GM12878 (cell line): ENCODE measurements around the gene TMEM201. TPM values are rescaled to one million over a fixed set of nuclear protein-coding genes. Genes with fewer than 3 reads are reported as not detected.

Source experiments
- ATF3 ChIP-seq: IDR thresholded peaks from 2 replicates; pipeline ENCODE4 v1.6.1; 2011; ENCODE audit warnings: low read depth, mild to moderate bottlenecking, low read length, moderate library complexity, borderline replicate concordance; ENCODE audit errors: extremely low read depth
- BCL11A ChIP-seq: IDR thresholded peaks from 2 replicates; pipeline ENCODE4 v1.6.1; 2011; ENCODE audit warnings: low read depth, low read length
- CEBPB ChIP-seq, 2 experiments: fragments of 150-350 bp in 1 of 2; IDR thresholded peaks; 2 replicates each; pipeline ENCODE4 v1.6.1; 2012 to 2014; ENCODE audit warnings: low read depth in 2 of 2, low read length in 2 of 2, borderline replicate concordance in 1 of 2, inconsistent platforms in 1 of 2
- CHD2 ChIP-seq: IDR thresholded peaks from 2 replicates; pipeline ENCODE4 v1.6.1; 2011; ENCODE audit warnings: low read depth, low read length, improper control_type of control experiment, borderline replicate concordance
- ESRRA ChIP-seq: IDR thresholded peaks from 2 replicates; pipeline ENCODE4 v1.6.1; 2012; ENCODE audit warnings: mild to moderate bottlenecking, low read length, improper control_type of control experiment
- EZH2 ChIP-seq: IDR thresholded peaks from 2 replicates; pipeline ENCODE4 v1.6.1; 2012; ENCODE audit warnings: low read depth, mild to moderate bottlenecking, control low read depth, inconsistent platforms, low read length, borderline replicate concordance; ENCODE audit not compliant: control insufficient read depth
- IRF5 ChIP-seq: fragments of 450-650 bp; IDR thresholded peaks from 2 replicates; pipeline ENCODE4 v1.6.1; 2017; ENCODE audit warnings: borderline replicate concordance
- JUND ChIP-seq: IDR thresholded peaks from 2 replicates; pipeline ENCODE4 v1.6.1; 2012; ENCODE audit warnings: low read depth, mild to moderate bottlenecking, low read length, improper control_type of control experiment, moderate library complexity
- KDM1A ChIP-seq: fragments of 200-600 bp; sonication (generic); IDR thresholded peaks from 2 replicates; pipeline ENCODE4 v1.6.1; 2016; ENCODE audit warnings: borderline replicate concordance
- NR2F1 ChIP-seq: fragments of 450-650 bp; conservative IDR thresholded peaks from 2 replicates; pipeline ENCODE4 v1.6.1; 2017; ENCODE audit warnings: mild to moderate bottlenecking
- PAX5 ChIP-seq: IDR thresholded peaks from 2 replicates; pipeline ENCODE4 v1.6.1; 2011; ENCODE audit warnings: low read depth, low read length, borderline replicate concordance
- RB1 ChIP-seq: fragments of 450-650 bp; formaldehyde crosslinking; IDR thresholded peaks from 2 replicates; pipeline ENCODE4 v1.6.1; 2017; ENCODE audit warnings: mild to moderate bottlenecking, borderline replicate concordance
- SMC3 ChIP-seq: IDR thresholded peaks from 2 replicates; pipeline ENCODE4 v1.6.1; 2011; ENCODE audit warnings: low read length, improper control_type of control experiment, borderline replicate concordance
- SUZ12 ChIP-seq: fragments of 200-600 bp; sonication (generic); IDR thresholded peaks from one replicate; pipeline ENCODE4 v1.6.1; 2018; ENCODE audit warnings: antibody characterized with exemption, mild to moderate bottlenecking; ENCODE audit not compliant: unreplicated experiment
- TBL1XR1 ChIP-seq: IDR thresholded peaks from 2 replicates; pipeline ENCODE4 v1.6.1; 2012; ENCODE audit warnings: low read depth, low read length, improper control_type of control experiment
- ZNF207 ChIP-seq: fragments of 450-650 bp; IDR thresholded peaks from 2 replicates; pipeline ENCODE4 v1.6.1; 2014; ENCODE audit warnings: antibody characterized with exemption, mild to moderate bottlenecking, borderline replicate concordance
- polyA plus RNA-seq, 11 experiments: library from polyadenylated mRNA; depleted of rRNA in 4 of 11; unstranded in 6 of 11; stranded (reverse) in 5 of 11; fragments of >200 nt; fragmentation: Nextera tagmentation in 4 of 11; fragmentation: Illumina TruSeq in 1 of 11; extraction: Ambion mirVana in 4 of 11; extraction: Trizol in 1 of 11; gene quantifications; 1 replicate in 1 of 11; 2 replicates in 10 of 11; pipeline versions ENCODE4 v1.2.1 to v1.2.3, GENCODE V29; 2011 to 2016; ENCODE audit warnings: inconsistent platforms in 2 of 11, missing spikeins in 2 of 11, low read depth in 1 of 11
- total RNA-seq, 4 experiments: library from RNA; depleted of rRNA in 3 of 4; stranded (reverse); fragments of >200 nt in 3 of 4; fragmentation: Illumina TruSeq in 1 of 4; extraction: Trizol in 1 of 4; gene quantifications; 2 replicates each; pipeline versions ENCODE4 v1.2.1 to v1.2.3, GENCODE V29; 2013 to 2021
- TF ChIP-seq, protein P1 (sequence below): fragments of 150-350 bp; IDR thresholded peaks from 2 replicates; pipeline ENCODE4 v1.6.1; 2016; ENCODE audit warnings: low read depth, low read length
- TF ChIP-seq, protein P2 (sequence below): IDR thresholded peaks from 2 replicates; pipeline ENCODE4 v1.6.1; 2011; ENCODE audit warnings: borderline replicate concordance, low read depth, mild to moderate bottlenecking, moderate library complexity, low read length; ENCODE audit not compliant: insufficient read depth, poor library complexity, severe bottlenecking
- TF ChIP-seq, protein P3 (sequence below): fragments of 450-650 bp; IDR thresholded peaks from 2 replicates; pipeline ENCODE4 v1.6.1; 2017; ENCODE audit warnings: mild to moderate bottlenecking, moderate library complexity

The TMEM201 gene
- total and polyA plus RNA-seq, 10 of the 15 experiments (the other 5 are each of a cell fraction or from before 2014, with no cell fraction given) = 0.13 to 26.6 (median 6.1) TPM

- TF ChIP-seq RB1 = 0 out of 2 replicates have a peak, but pooled peaks have one; percentile 69
- no peak for TF ChIP-seq JUND
- TF ChIP-seq TBL1XR1 = no peak
- TF ChIP-seq CHD2 = peak; percentile 92
- no peak; a peak in 1 of 4 replicates for TF ChIP-seq CEBPB (IDR thresholded peaks at IDR 0.05; ENCODE audit: borderline replicate concordance in 1 of 2, low read depth in 2 of 2, low read length in 2 of 2)
- no peak for TF ChIP-seq BCL11A
- TF ChIP-seq, protein P1, sequence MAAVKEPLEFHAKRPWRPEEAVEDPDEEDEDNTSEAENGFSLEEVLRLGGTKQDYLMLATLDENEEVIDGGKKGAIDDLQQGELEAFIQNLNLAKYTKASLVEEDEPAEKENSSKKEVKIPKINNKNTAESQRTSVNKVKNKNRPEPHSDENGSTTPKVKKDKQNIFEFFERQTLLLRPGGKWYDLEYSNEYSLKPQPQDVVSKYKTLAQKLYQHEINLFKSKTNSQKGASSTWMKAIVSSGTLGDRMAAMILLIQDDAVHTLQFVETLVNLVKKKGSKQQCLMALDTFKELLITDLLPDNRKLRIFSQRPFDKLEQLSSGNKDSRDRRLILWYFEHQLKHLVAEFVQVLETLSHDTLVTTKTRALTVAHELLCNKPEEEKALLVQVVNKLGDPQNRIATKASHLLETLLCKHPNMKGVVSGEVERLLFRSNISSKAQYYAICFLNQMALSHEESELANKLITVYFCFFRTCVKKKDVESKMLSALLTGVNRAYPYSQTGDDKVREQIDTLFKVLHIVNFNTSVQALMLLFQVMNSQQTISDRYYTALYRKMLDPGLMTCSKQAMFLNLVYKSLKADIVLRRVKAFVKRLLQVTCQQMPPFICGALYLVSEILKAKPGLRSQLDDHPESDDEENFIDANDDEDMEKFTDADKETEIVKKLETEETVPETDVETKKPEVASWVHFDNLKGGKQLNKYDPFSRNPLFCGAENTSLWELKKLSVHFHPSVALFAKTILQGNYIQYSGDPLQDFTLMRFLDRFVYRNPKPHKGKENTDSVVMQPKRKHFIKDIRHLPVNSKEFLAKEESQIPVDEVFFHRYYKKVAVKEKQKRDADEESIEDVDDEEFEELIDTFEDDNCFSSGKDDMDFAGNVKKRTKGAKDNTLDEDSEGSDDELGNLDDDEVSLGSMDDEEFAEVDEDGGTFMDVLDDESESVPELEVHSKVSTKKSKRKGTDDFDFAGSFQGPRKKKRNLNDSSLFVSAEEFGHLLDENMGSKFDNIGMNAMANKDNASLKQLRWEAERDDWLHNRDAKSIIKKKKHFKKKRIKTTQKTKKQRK = no peak
- TF ChIP-seq SUZ12 = no peak
- TF ChIP-seq ESRRA = no peak
- no peak for TF ChIP-seq EZH2
- peak; percentile 64; the same call in 1 of the 2 replicates for TF ChIP-seq ZNF207
- TF ChIP-seq SMC3 = no peak
- peak; percentile 61; the same call in 1 of the 2 replicates for TF ChIP-seq PAX5
- TF ChIP-seq, protein P2, sequence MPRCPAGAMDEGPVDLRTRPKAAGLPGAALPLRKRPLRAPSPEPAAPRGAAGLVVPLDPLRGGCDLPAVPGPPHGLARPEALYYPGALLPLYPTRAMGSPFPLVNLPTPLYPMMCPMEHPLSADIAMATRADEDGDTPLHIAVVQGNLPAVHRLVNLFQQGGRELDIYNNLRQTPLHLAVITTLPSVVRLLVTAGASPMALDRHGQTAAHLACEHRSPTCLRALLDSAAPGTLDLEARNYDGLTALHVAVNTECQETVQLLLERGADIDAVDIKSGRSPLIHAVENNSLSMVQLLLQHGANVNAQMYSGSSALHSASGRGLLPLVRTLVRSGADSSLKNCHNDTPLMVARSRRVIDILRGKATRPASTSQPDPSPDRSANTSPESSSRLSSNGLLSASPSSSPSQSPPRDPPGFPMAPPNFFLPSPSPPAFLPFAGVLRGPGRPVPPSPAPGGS = no peak
- no peak for TF ChIP-seq IRF5
- peak; percentile 71 for TF ChIP-seq ATF3
- TF ChIP-seq KDM1A = no peak
- TF ChIP-seq, protein P3, sequence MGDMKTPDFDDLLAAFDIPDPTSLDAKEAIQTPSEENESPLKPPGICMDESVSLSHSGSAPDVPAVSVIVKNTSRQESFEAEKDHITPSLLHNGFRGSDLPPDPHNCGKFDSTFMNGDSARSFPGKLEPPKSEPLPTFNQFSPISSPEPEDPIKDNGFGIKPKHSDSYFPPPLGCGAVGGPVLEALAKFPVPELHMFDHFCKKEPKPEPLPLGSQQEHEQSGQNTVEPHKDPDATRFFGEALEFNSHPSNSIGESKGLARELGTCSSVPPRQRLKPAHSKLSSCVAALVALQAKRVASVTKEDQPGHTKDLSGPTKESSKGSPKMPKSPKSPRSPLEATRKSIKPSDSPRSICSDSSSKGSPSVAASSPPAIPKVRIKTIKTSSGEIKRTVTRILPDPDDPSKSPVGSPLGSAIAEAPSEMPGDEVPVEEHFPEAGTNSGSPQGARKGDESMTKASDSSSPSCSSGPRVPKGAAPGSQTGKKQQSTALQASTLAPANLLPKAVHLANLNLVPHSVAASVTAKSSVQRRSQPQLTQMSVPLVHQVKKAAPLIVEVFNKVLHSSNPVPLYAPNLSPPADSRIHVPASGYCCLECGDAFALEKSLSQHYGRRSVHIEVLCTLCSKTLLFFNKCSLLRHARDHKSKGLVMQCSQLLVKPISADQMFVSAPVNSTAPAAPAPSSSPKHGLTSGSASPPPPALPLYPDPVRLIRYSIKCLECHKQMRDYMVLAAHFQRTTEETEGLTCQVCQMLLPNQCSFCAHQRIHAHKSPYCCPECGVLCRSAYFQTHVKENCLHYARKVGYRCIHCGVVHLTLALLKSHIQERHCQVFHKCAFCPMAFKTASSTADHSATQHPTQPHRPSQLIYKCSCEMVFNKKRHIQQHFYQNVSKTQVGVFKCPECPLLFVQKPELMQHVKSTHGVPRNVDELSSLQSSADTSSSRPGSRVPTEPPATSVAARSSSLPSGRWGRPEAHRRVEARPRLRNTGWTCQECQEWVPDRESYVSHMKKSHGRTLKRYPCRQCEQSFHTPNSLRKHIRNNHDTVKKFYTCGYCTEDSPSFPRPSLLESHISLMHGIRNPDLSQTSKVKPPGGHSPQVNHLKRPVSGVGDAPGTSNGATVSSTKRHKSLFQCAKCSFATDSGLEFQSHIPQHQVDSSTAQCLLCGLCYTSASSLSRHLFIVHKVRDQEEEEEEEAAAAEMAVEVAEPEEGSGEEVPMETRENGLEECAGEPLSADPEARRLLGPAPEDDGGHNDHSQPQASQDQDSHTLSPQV = no peak
- TF ChIP-seq NR2F1 = peak; percentile 72
Observed at GRCh38 chr1:9539165-9539828, 49.4 kb upstream of the TMEM201 start, which contains the start of gene SLC25A33 (continued).
